ENCODE data around the gene MISP. TPM values are rescaled to one million over a fixed set of nuclear protein-coding genes. Genes with fewer than 3 reads are reported as not detected.

MISP gene
- total and polyA plus RNA-seq, 10 of the 15 experiments (the other 5 are each of a cell fraction or from before 2014, with no cell fraction given): not detected

DNA sequence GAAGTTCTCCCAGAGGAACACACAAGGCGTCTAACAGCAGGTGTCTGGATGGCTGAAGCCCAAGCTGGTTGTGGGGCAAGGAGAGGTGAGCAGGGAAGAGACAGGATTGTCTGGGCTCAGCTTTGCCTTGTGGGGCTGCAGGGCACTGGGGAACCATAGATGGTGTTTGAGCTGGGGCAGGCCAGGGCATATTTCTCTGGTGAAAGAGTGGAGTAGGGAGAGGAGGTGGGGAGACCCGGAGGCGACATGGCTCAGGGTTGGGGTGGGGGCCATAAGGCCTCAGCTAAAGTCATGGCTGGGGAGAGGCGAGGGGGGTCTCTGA lies 47.6 kb upstream of the MISP start:
- Histone ChIP-seq H4K20me1 (ENCODE audit: control insufficient read depth, insufficient read depth) (no peaks in the 10 kb centered on the region), H3K27me3 (replicated peaks in 1 of 2; ENCODE audit: control insufficient read depth in 2 of 2, insufficient read depth in 2 of 2, low read length in 1 of 2) (peaks cover 0 to 2% of the 10 kb centered on the region in 2 experiments; a peak in 2 of 4 replicates), H3K4me1 (ENCODE audit: control insufficient read depth, insufficient read depth, low read length) (no peaks in the 10 kb centered on the region), H3K4me2 (ENCODE audit: control insufficient read depth, insufficient read depth) (no peak overlapping the region), H3K9ac (ENCODE audit: control insufficient read depth, insufficient read depth, low read length) (no peak overlapping the region), H3K27ac (ENCODE audit: control insufficient read depth, insufficient read depth) (no peak overlapping the region), H3K79me2 (ENCODE audit: control insufficient read depth, insufficient read depth, low read length) (no peaks in the 10 kb centered on the region), H3K9me3 (replicated peaks; ENCODE audit: control insufficient read depth, insufficient read depth, low read length) (no peaks in the 10 kb centered on the region; the same call in 2 of the 3 replicates), H3K4me3 (no peak overlapping the region), H2AFZ (ENCODE audit: control insufficient read depth, low read depth, low read length) (no peak overlapping the region), H3K36me3 (ENCODE audit: control insufficient read depth in 2 of 2, insufficient read depth in 2 of 2, low read length in 1 of 2) (no peaks in the 10 kb centered on the region)
- RAD21 ChIA-PET (ENCODE audit: unreplicated experiment): no interaction called here
- in situ Hi-C loops (cut with MboI): no loop called here
- POLR2A ChIA-PET: no interaction called here
- DNase-seq (ENCODE audit: low read depth, low spot score) (no peak), ATAC-seq (no peak; the same call in 2 of the 3 replicates), FAIRE-seq (no peak)
- CTCF ChIA-PET: interaction anchor here (1.4 to 1.8 kb wide), 2 partner anchors 26 to 31 kb away, joined by 3 to 4 read pairs; no protein-coding TSS in a partner anchor
- intact Hi-C loops (cut with micrococcal nuclease; ENCODE audit: unreplicated experiment): loop anchor here (2.0 kb wide), 1 partner anchor 22 kb away; no protein-coding TSS in a partner anchor
- SMC1A ChIA-PET (ENCODE audit: uncharacterized antibody, unreplicated experiment): no interaction called here
- 3% methylated on average over 4 of the region's 4 CpGs for WGBS (ENCODE audit: insufficient coverage, insufficient replicate concordance, low lambda C conversion rate, missing lambda C conversion rate)
- BruUV-seq (replicated peaks): no TSS peak
- TF ChIP-seq, protein P1, sequence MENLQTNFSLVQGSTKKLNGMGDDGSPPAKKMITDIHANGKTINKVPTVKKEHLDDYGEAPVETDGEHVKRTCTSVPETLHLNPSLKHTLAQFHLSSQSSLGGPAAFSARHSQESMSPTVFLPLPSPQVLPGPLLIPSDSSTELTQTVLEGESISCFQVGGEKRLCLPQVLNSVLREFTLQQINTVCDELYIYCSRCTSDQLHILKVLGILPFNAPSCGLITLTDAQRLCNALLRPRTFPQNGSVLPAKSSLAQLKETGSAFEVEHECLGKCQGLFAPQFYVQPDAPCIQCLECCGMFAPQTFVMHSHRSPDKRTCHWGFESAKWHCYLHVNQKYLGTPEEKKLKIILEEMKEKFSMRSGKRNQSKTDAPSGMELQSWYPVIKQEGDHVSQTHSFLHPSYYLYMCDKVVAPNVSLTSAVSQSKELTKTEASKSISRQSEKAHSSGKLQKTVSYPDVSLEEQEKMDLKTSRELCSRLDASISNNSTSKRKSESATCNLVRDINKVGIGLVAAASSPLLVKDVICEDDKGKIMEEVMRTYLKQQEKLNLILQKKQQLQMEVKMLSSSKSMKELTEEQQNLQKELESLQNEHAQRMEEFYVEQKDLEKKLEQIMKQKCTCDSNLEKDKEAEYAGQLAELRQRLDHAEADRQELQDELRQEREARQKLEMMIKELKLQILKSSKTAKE (IDR thresholded peaks at IDR 0.05; ENCODE audit: low read depth, poor library complexity, severe bottlenecking): no peak
- TF ChIP-seq ZZZ3 (IDR thresholded peaks at IDR 0.05; ENCODE audit: control insufficient read depth, insufficient read length, low read depth) (no peak), ZNF24 (IDR thresholded peaks at IDR 0.05) (no peak), YBX1 (IDR thresholded peaks at IDR 0.05) (no peak), FOXM1 (IDR thresholded peaks at IDR 0.05; ENCODE audit: low read depth, low read length) (no peak), CHD4 (IDR thresholded peaks at IDR 0.05) (no peak), EZH2 (IDR thresholded peaks at IDR 0.05; ENCODE audit: borderline replicate concordance, control insufficient read depth, low read depth, low read length) (no peak), KLF5 (IDR thresholded peaks at IDR 0.05; ENCODE audit: partially characterized antibody) (no peak), JUNB (IDR thresholded peaks at IDR 0.05) (no peak)
- TF ChIP-seq, protein P2, sequence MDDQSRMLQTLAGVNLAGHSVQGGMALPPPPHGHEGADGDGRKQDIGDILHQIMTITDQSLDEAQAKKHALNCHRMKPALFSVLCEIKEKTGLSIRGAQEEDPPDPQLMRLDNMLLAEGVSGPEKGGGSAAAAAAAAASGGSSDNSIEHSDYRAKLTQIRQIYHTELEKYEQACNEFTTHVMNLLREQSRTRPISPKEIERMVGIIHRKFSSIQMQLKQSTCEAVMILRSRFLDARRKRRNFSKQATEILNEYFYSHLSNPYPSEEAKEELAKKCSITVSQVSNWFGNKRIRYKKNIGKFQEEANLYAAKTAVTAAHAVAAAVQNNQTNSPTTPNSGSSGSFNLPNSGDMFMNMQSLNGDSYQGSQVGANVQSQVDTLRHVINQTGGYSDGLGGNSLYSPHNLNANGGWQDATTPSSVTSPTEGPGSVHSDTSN (IDR thresholded peaks at IDR 0.05; ENCODE audit: insufficient replicate concordance, low read depth, low read length): no peak

Data from GM12878 (cell line).